Measurements from ENCODE around the gene PODXL2.

- TF ChIP-seq CTCF (IDR thresholded peaks at IDR 0.05; ENCODE audit: insufficient read depth, low read length), result no peak
- no peak for TF ChIP-seq POLR2AphosphoS5 (IDR thresholded peaks at IDR 0.05; ENCODE audit: low read depth)
- no peak for TF ChIP-seq GABPA (IDR thresholded peaks at IDR 0.05; ENCODE audit: low read depth)
Measured at GRCh38 chr3:127720985-127721935, 92.3 kb downstream of the PODXL2 start.

Data from HL-60 (cell line).